GM19023 (cell line): ENCODE data around the gene C1QC.

Source experiments
- ATAC-seq: cut with Tn5 transposase; IDR thresholded peaks from one replicate; pipeline ENCODE4 v1.9.1; 2021; ENCODE audit warnings: mild to moderate bottlenecking, moderate library complexity; ENCODE audit not compliant: unreplicated experiment

Gene C1QC

DNA sequence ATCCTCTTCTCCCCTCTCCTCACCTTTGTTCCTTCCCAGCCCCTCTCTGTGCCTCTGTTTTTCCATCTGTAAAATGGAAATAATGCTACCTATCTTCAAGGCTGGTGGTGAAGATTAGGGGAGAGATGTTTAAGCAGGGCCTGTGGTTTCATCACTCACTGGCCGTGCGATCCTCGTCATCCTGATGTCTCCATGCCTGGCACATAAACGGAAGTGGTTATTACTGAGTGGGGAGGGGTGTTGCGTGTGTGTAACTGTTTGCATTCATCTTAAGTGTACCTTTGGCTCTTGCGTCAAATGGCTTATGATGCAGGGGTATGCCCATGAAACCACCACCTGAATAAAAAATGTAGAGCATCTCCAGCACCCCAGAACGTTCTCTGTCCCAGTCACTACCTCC is 24.2 kb upstream of the C1QC start:
- ATAC-seq: no peak

- no peak for ATAC-seq
Observed at GRCh38 chr1:22619798-22620197, 23.6 kb upstream of the C1QC start.

DNA sequence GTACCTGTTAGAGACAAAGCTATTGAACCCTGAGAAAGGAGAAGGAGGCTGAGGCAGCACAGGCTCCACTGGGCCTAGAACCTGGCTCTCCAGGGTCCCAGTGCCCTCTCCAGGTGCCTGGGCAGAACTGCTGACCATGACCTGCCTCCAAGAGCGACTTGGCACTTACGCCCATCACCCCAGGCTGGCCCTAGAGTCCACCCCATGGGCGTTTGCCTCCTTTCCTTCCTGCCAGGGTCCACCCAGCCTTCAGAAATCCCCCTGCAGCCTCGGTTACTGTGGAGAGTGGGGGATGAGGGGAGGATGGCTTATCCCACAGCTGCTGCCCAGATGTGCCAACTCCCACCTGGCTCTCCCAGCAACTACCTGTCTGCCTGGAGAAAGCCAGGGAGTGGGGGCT is 21.7 kb upstream of the C1QC start:
- ATAC-seq: no peak

DNA sequence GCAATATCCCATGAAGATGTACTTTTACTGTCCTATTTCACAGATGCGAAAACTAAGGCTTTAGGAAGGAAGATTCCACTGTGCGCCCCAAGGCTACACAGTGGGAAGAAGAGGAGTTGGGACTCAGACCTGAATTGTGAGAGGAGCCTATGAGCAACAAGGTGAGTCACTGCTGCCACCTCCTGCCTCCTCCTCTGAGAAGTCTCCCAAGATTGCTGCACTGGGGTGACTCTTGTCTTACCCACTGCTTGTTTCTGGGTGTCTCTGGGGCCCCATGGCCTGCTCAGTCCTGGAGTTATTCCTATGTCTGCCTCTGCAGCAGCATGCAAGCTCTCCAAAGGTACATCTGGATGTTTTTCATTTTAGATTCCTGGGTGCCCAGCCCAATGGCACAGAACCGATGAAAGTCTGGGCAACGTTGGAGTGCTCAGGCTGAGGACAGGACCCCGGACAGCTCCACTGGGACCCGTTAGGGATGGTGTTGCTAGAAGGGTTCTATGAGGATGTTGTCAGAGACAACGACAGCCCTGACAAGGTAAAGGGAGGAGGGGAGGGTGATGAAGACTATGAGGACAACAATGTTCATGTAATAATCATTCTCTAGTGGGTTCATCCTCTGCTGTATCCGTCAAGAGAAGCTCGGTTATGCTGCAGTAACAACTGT is 18.0 kb upstream of the C1QC start:
- no peak for ATAC-seq

GRCh38 chr1:22626237-22627157 is 16.9 kb upstream of the C1QC start:
- no peak for ATAC-seq

DNA sequence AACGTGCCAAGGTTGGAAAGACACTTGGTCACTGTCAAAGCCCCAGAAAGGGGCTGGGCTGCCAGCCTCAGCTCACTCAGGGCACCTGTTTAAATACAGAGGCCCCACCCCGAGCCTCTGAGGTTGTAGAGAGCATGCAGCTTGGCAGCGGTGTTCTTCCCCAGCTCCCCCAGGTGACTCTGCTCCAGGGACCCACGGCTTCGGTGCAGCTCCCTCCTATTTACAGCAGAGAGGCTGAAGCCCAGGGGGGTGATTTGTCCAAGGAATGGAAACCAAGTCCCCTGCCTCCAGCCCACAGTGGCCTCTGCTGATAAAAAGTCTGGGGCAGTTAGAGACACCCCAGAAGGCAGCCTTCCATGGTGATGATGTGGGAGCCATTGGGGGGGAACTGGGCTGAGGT is 16.1 kb upstream of the C1QC start:
- ATAC-seq: no peak

DNA sequence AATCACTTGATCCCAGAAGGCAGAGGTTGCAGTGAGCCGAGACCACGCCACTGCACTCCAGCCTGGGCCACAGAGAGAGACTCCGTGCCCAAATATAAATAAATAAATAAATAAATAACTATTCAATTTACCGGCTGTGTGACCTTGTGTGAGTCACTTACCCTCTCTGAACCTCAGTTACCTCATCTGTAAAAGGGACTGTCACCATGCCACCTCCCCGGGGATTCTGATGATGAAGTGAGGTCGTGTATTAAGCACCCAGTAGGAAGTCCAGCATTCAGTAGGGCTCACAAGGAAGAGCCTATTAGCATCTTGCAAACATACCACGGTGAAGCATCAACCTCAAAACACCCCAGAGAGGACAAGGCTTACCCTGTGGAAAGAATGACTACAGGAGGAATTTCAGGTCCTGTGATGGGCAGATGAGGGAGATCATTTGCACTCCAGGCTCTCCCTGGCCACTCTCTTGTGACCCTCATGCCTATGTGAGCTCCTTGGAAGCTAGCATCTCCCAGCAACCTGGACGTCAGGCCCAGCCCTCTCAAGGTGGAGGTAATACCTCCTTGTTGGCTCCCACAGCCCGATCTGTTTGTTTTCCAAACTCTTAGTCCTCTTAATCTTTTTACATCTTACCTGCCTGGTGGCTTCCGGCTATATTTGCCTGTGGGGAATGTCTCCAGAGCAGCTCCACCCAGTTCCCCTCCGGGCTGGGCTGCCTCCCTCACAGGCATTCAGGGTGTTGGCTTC is 14.6 kb upstream of the C1QC start:
- no peak for ATAC-seq

GRCh38 chr1:22629886-22630285 is 13.5 kb upstream of the C1QC start:
- ATAC-seq: no peak

- ATAC-seq: no peak
Observed at GRCh38 chr1:22633697-22634463, 9.6 kb upstream of the C1QC start.

- ATAC-seq: no peak
Observed at GRCh38 chr1:22635436-22635835, 8.0 kb upstream of the C1QC start.

DNA sequence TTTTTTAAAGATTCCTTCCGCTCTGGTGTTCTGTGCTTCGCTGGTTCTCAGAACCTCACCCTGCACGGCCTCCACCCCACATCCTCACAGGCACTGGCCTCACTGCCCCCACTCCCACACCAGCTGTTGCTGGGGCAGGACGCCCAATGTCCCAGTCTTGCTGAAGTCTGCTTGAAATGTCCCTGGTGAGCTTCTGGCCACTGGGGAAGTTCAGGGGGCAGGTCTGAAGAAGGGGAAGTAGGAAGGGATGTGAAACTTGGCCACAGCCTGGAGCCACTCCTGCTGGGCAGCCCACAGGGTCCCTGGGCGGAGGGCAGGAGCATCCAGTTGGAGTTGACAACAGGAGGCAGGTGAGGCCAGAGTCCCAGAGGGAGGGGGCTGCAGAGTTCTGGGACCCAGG is 7.1 kb upstream of the C1QC start, which contains the start of gene C1QA:
C1QA (plus strand) TSS at position 276 of the 400 bp plus-strand sequence. CDS start 989 bp downstream, outside the sequence.
- ATAC-seq: no peak

DNA sequence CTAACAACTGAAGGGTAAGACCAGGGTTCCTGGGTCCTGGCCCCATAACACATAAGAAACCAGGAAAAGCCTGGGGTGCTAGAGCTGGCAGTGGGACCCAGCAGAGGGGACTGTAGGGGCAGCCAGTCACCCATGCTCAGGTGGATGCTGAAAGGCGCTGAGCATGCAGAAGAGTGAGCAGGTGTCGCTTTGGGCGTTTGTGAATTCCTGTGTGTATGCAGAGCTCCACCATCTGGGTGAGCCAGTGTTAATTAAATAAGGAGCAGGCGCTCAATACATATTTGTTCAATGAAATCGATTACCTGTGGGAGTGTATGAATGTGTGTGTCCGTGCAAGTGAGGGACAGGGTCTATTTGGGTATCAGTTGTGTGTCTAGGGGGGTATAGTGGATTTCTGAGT is 6.5 kb upstream of the C1QC start:
- no peak for ATAC-seq

DNA sequence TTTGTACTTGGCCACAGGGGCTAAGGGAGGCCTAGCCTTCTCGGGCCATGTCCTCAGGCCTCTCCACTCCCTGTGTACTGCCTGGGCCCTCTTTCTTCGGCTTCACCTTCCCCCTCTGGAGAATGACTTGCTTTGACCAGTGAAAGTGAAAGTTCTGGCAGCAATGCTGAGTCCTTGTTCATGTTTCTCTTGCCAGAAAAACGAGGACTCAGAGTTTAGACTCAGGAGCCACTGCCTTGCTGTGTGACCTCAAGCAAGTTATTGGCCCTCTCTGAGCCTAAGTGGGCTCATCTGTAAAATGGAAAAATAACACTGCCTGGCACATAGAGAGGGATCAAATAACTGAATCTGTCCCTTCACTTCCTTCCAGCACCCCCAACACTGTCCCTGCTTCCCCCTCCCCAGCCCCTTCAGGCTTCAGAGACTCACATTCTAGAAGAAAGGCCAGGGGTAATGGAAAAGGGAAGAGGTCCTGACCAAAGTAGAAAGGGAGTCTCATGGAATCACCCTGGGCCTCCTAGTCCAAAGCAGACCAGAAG is 5.5 kb upstream of the C1QC start:
- ATAC-seq: no peak

- no peak for ATAC-seq
Observed at GRCh38 chr1:22638476-22639234, 4.8 kb upstream of the C1QC start.

DNA sequence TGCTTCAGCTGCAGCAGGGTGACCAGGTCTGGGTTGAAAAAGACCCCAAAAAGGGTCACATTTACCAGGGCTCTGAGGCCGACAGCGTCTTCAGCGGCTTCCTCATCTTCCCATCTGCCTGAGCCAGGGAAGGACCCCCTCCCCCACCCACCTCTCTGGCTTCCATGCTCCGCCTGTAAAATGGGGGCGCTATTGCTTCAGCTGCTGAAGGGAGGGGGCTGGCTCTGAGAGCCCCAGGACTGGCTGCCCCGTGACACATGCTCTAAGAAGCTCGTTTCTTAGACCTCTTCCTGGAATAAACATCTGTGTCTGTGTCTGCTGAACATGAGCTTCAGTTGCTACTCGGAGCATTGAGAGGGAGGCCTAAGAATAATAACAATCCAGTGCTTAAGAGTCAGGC is 4.1 kb upstream of the C1QC start:
- ATAC-seq: no peak

DNA sequence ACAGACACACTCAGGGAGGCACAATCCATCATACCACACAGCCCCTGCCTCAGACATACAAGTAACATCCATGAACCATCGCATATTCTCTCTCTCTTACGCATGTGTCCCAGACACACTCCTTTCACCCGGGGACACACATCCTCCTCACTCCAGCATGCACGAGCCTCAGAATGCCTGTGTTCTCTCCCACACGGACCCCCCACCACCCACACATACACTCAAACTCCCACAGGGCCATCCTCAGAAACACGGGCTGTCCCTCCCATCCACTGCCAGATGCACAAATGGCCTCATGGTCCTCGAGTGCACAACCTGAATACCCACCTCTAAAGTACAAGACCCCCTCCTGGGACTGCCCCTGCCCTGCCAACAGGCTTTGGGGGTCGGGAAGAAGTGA is 2.2 kb upstream of the C1QC start:
- no peak for ATAC-seq

DNA sequence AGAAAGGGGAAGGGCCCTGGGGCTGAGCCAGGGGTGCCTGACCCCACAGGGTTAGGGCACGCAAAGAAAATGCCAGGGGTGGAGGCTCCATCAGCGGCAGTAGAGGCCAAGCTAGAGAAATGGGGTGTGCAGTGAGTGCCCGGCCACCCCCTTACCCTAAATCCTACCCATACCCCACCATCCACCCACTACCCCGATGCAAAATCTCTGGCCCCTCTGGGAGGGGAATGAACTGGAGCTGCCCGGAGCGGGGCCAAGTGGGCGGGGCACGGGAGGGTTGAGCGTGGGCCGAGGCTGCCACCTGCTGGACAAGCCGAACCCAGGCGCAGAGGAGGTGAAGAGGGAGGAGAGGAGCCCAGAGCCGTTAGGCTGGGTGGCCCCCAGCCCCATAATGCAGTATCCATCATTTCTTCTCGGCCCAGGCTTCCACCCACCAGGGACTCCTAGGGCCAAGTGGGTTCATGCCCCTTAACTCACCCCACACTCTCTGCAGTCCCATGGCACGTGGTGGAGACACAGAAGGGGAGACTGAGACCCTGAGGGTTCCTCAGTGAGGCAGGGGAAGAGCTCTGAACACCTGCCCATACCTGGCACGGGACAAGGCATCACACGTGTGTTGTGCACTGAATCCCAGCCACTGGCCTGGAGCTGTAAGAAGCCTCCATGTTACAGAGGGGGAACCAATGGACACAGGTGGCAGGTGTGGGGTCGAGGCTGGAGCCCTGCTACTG is 1.4 kb upstream of the C1QC start:
- ATAC-seq: no peak

DNA sequence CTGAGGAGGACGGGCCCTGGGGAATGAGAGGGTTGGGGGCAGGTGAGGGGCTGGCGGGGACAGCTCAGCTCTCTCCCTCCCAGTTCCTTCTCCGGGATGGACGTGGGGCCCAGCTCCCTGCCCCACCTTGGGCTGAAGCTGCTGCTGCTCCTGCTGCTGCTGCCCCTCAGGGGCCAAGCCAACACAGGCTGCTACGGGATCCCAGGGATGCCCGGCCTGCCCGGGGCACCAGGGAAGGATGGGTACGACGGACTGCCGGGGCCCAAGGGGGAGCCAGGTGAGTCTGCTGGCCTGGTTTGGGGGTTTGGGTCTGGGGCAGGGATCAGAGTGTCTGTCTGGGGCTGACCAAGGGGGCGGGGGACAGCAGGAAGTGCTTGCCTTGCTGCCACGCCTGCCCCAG is 495 bp downstream of the C1QC start:
- no peak for ATAC-seq

- no peak for ATAC-seq
Observed at GRCh38 chr1:22645931-22646330, 2.5 kb downstream of the C1QC start.
